NOMO-1 (cell line): ENCODE results near the gene CTNNB1.

Source experiments
- DNase-seq, 2 experiments: peaks; one replicate each; lab custom pipeline; 2025; ENCODE audit not compliant: unreplicated experiment in 2 of 2; lab: John Stamatoyannopoulos, UW

CTNNB1 gene

GRCh38 chr3:41213588-41213987, 14.3 kb downstream of the CTNNB1 start:
- DNase-seq, result no peak

DNA sequence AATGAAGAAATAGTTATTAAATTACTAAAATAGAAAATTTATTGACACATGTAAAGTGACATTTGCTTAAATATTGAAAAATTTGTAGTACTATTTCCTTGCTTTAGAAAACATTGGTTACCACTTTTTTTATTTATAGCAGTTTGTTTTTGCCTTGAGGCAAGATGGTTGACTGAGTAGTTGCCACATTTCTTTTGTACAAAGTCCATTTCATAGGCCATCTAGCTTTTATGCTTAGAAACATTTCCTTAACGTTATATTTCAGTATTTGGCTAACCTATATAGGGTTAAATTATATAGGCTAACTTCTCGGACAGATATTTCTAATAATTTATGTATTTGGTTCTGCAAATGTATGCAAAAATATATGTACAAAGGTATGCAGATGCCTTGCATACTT, 17.1 kb downstream of the CTNNB1 start:
- DNase-seq, result no peak

- no peak for DNase-seq
Observed at GRCh38 chr3:41216993-41217392, 17.7 kb downstream of the CTNNB1 start.

GRCh38 chr3:41219424-41219823, 20.1 kb downstream of the CTNNB1 start:
- DNase-seq, result no peak

DNA sequence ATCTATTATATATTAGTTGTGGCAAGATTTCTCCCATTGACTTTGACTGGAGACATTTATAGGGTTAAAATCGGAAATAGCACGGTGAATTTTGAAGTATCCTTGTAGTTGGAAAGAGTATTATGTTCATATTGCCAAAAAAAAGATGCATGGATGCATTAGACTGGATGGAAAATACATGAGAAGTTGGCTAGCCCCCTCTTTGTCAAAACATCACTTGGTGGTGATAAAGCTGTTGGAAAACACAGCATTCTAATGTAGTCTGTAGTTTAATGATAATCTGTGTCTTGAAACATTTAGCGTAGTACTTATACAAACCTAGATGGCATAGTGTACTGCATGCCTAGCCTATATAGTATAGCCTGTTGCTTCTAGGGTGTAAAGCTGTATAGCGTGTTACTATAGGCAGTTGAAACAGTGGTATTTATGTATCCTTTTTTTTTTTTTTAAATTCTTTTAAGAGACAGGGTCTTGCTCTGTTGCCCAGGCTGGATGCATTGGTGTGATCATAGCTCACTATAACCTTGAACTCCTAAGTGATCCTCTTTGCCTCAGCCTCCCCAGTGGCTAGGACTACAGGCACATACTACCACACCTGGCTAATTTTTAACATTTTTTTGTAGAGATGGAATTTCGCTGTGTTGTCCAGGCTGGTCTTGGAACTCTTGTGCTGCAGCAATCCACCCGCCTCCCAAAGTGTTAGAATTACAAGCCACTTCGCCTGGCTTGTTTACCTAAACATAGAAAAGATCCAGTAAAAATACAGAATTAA, 21.8 kb downstream of the CTNNB1 start:
- DNase-seq, result no peak

- DNase-seq, result no peak
Observed at GRCh38 chr3:41222012-41222411, 22.7 kb downstream of the CTNNB1 start.

DNA sequence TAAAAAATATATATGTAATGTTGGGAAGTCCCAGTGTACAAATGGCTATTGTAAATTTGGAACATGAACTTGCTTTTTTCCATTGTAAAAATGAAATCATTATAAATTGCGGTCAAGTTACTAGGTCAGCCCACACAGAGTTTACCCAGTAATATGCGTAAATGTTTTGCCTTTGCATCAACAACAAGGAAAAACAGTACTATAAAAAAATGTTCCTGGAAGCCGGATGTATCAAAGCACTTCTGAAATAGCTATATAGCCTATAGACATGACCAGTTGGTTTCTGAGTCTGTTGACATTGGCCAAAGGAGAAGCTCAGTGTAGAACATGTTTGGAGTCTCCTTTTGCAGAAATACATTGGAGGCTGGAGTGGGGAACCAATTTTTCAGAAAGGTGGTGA, 23.2 kb downstream of the CTNNB1 start:
- DNase-seq, result no peak

GRCh38 chr3:41223078-41223477, 23.8 kb downstream of the CTNNB1 start:
- DNase-seq, result no peak

- DNase-seq, result no peak
Observed at GRCh38 chr3:41223691-41224090, 24.4 kb downstream of the CTNNB1 start.

DNA sequence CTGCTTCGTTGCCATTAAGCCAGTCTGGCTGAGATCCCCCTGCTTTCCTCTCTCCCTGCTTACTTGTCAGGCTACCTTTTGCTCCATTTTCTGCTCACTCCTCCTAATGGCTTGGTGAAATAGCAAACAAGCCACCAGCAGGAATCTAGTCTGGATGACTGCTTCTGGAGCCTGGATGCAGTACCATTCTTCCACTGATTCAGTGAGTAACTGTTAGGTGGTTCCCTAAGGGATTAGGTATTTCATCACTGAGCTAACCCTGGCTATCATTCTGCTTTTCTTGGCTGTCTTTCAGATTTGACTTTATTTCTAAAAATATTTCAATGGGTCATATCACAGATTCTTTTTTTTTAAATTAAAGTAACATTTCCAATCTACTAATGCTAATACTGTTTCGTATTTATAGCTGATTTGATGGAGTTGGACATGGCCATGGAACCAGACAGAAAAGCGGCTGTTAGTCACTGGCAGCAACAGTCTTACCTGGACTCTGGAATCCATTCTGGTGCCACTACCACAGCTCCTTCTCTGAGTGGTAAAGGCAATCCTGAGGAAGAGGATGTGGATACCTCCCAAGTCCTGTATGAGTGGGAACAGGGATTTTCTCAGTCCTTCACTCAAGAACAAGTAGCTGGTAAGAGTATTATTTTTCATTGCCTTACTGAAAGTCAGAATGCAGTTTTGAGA, 25.0 kb downstream of the CTNNB1 start:
- DNase-seq, result no peak

DNA sequence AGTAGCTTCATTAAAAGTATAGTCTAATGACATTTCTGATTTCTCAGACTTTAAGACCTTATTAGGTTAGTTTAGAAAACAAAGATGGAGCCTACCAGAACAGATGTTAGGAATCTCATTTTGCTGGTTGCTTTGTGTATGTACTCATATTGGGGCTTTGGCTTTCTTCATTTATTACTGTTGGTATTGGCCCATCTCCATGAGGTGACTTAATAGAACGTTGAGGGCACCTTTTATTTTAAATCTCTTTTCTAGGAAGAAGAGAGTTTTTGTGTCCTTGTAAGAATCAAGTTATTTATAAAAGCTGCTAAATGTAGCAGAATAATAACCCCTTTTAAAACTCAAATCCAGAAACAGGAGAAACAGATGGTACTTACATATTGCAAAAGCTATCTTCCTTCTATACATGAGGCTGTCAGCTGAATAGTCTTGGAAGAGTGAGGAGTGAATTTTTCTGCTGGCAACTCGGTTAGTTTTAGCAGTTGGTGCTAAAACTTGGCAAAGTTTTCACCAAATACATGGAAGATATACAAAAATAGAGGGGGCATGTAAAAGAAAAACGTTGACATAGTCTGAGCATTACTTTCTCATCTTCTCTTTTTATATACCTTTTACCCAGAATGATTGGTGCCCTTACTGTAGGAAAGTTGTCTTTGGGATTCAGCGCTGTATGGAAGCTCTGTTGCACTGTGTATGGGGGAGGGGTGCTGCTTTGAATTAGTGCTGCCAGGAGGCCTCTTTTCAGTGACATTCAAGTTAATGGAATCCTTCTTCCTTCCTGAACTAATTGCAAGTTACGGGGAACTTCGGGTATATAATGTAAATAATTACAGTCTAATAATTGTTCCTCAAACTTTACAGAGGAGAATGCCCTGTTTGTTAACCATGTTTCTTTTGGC, 35.8 kb downstream of the CTNNB1 start:
- DNase-seq, result no peak

- DNase-seq, result no peak
Observed at GRCh38 chr3:41236228-41236627, 36.9 kb downstream of the CTNNB1 start.

GRCh38 chr3:41237907-41238306, 38.6 kb downstream of the CTNNB1 start:
- DNase-seq, result no peak

- DNase-seq, result no peak
Observed at GRCh38 chr3:41239587-41239986, 40.3 kb downstream of the CTNNB1 start.

DNA sequence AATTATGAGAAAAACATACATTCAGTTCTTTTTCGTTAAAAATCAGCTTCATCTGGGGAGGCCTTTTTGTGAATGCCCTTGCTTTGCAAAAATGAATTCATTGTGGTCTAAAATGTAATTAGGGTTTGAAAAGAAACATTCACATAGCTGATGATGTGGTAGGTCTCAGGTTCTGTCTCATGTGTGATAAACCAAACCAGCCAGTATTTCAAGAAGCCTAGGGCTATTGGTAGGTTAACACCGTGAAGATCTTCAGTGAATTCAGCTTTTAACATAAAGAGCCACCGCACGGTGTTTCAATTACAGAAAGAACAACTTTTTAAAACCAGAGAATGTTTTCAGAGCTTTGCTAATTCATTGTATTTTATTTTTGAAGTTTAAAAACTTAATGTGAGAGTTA, 41.9 kb downstream of the CTNNB1 start:
- DNase-seq, result no peak

DNA sequence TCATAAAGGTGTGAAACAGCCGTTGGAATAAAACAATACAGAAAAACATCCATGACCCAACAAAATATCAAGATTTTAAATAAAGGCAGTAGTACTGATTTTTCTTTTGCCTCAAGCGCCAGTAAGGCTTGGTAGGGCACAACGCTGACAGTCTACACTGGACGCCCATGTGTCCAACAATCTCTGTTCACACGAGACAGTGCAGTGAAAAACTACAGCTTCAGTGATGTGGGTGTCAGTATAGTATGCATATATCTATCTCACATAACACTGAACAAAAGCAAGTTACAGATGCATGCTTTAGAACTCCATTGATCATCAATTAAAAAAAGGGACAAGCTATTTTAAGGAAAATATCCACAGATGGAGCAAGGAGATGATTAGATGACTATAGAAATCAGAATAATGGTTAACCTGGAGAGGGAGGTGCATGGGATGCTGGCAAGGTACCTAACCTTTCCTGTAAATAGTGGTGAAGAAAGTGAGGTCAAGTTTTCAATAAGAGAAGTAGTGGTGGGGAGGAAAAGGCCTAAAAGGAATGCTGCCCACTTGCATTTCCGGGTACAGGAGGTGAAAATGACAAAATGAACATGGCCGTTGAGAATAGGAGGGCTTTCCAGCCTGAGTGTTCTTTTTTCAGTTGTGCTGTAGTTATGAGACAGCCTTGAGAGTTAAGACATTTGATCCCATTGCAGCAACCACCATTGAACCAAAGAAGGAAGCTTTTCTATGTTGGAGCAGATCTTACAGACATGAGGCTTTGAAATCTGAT, 42.7 kb downstream of the CTNNB1 start:
- no peak for DNase-seq

- no peak for DNase-seq
Observed at GRCh38 chr3:41243183-41243582, 43.9 kb downstream of the CTNNB1 start.

DNA sequence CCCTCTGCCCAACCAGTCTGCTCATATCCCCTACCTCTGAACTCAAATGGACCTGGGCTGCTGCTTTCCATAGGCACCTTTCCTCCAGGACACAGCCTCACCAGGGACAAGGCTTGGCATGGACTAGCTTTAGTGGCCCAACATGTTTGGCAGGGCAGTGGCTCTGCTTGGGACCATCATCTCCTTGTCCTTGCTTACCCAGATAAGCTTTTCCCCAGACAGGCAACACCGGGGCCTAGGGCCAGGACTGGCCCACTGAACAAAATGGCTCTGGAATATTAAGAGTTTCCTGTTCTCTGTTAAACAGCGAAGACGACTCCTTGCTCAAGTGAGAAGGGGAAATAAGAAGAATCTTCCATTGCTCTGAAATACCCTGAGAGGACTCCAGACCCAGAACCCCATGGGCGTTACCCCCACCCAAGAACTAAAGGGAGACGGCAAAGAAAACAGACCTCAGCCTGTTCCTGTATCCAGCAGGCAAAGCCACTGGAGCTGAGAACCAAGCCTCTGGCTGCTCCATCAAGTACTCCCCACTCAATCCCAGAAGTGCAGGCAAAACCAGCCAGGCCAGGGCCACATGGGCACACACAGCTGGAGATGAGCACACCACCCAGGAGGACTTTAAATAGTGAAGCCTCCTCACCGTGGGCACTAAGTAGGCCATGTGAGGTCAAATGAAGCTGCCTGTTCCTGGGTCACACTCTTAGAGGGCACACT, 45.5 kb downstream of the CTNNB1 start:
- DNase-seq, result no peak

GRCh38 chr3:41247055-41248004, 48.0 kb downstream of the CTNNB1 start:
- DNase-seq, result no peak
